ENCODE measurements around the gene RPRD1B.

Gene RPRD1B

DNA sequence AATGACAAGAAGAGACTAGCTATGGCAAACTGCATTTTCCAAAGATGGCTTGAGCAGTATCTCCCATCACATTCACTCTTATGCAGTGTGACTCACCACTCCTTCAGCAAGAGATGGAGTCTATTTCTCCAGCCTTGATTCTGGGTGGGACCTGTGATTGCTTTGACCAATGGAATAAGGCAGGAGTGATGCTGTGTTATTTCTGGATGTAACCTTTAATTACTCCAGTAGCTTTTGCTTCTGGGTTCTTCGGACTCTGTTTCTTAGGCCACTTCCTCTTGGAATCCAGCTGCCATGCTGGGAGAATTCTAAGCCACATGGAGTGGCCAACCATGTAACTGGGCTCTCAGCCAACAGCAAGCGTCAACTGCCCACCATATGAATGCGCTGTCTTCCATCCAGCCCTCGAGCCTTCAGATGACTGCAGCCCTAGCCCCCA is 80.8 kb downstream of the RPRD1B start:
- ChIA-PET CTCF (interaction anchor here (0.6 to 2.3 kb wide), 12 partner anchors 9 to 111 kb away, joined by 3 to 14 read pairs (median 4); no protein-coding TSS in a partner anchor), POLR2A (no interaction called here)
- DNase-seq (ENCODE audit: low read depth, low spot score) = no peak
- no peak overlapping the region for H3K4me3 ChIP-seq (ENCODE audit: low read depth, low read length)
- TF ChIP-seq, protein P1, sequence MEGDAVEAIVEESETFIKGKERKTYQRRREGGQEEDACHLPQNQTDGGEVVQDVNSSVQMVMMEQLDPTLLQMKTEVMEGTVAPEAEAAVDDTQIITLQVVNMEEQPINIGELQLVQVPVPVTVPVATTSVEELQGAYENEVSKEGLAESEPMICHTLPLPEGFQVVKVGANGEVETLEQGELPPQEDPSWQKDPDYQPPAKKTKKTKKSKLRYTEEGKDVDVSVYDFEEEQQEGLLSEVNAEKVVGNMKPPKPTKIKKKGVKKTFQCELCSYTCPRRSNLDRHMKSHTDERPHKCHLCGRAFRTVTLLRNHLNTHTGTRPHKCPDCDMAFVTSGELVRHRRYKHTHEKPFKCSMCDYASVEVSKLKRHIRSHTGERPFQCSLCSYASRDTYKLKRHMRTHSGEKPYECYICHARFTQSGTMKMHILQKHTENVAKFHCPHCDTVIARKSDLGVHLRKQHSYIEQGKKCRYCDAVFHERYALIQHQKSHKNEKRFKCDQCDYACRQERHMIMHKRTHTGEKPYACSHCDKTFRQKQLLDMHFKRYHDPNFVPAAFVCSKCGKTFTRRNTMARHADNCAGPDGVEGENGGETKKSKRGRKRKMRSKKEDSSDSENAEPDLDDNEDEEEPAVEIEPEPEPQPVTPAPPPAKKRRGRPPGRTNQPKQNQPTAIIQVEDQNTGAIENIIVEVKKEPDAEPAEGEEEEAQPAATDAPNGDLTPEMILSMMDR (IDR thresholded peaks at IDR 0.05; ENCODE audit: insufficient read depth, low read length, missing control alignments) = no peak

DNA sequence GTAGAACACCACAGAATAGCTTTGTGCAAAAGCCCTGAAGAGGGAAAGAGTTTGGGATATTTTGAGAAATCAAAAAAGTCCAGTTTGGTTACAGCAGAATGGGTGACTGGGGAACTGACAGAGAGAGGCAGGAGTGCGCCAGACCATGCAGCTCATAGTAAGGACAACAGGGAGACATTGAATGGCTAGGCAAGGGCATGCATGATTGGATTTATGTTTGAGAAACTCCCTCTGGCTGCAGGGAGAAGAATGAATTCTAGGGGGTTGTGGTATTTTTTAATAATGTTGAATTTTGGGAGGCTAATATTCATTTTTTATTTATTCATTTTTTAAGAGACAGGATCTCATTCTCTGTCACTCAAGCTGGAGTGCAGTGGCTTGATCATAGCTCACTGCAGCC is 81.7 kb downstream of the RPRD1B start:
- TF ChIP-seq, protein P1 (IDR thresholded peaks at IDR 0.05; ENCODE audit: insufficient read depth, low read length, missing control alignments) = no peak
- no peak overlapping the region for H3K4me3 ChIP-seq (ENCODE audit: low read depth, low read length)
- POLR2A ChIA-PET = no interaction called here
- no peak for DNase-seq (ENCODE audit: low read depth, low spot score)
- CTCF ChIA-PET = interaction anchor here (1.0 to 2.3 kb wide), 7 partner anchors 13 to 106 kb away, joined by 3 to 14 read pairs (median 4); no protein-coding TSS in a partner anchor

DNA sequence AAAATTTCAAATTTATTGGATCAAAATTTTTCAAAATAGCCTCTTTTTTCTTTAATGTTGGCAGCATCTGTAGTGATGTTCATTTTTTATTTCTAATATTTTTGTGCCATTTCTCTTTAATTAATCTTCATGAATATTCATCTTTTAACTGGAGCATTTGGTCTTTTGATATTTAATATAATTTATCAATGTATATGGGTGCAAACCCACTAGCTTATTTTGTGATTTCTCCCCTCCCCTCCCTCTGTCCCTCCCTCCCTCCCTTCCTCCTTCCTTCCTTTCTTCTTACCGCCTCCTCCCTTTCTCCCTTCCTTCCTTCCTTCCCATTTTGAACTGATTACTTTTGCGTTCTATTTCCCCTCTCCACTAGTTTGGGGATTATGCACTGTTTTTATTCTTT is 82.3 kb downstream of the RPRD1B start:
- ChIA-PET CTCF (interaction anchor here (1.2 to 1.8 kb wide), 2 partner anchors 15 to 38 kb away, joined by 3 to 4 read pairs; no protein-coding TSS in a partner anchor), POLR2A (no interaction called here)

GRCh38 chr20:38116409-38117165 is 83.0 kb downstream of the RPRD1B start:
- no peak for DNase-seq (ENCODE audit: low read depth, low spot score)
- TF ChIP-seq, protein P1 (IDR thresholded peaks at IDR 0.05; ENCODE audit: insufficient read depth, low read length, missing control alignments) = no peak
- no peak overlapping the region for H3K4me3 ChIP-seq (ENCODE audit: low read depth, low read length)
- ChIA-PET CTCF (interaction anchor here (0.6 kb wide), 1 partner anchor 583 kb away, joined by 3 read pairs; no protein-coding TSS in a partner anchor), POLR2A (no interaction called here)

More for the DNA sequence above, 82.3 kb downstream of the RPRD1B start:
- DNase-seq (ENCODE audit: low read depth, low spot score) = no peak
- TF ChIP-seq, protein P1 (IDR thresholded peaks at IDR 0.05; ENCODE audit: insufficient read depth, low read length, missing control alignments) = no peak
- no peak overlapping the region for H3K4me3 ChIP-seq (ENCODE audit: low read depth, low read length)

DNA sequence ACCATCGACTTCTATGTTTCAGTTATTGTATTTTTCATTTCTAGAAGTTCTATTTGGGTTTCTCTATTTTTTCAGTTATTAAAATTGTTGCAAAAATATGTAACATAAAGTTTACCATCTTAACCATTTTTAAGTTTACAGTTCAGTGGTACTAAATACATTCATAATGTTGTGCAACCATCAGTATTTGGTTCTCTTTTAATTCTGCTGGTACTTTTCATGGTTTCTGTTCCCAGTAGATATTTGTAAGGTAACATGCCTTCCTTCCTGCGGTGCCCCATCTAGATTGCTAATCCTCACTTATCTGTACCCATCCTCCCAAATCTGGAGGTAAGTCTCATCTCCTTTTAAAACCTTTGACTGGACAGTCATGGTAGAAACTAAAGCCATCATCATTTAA is 83.7 kb downstream of the RPRD1B start:
- TF ChIP-seq, protein P1 (IDR thresholded peaks at IDR 0.05; ENCODE audit: insufficient read depth, low read length, missing control alignments) = no peak
- CTCF ChIA-PET = interaction anchor here (0.6 kb wide), 1 partner anchor 584 kb away, joined by 3 read pairs; no protein-coding TSS in a partner anchor
- H3K4me3 ChIP-seq (ENCODE audit: low read depth, low read length) = no peak overlapping the region
- POLR2A ChIA-PET = no interaction called here
- DNase-seq (ENCODE audit: low read depth, low spot score) = no peak

- TF ChIP-seq, protein P1 (IDR thresholded peaks at IDR 0.05; ENCODE audit: insufficient read depth, low read length, missing control alignments) = no peak
- ChIA-PET POLR2A (no interaction called here), CTCF (interaction anchor here (0.6 kb wide), 1 partner anchor 584 kb away, joined by 3 read pairs; no protein-coding TSS in a partner anchor)
- H3K4me3 ChIP-seq (ENCODE audit: low read depth, low read length) = no peak overlapping the region
- DNase-seq (ENCODE audit: low read depth, low spot score) = peak; percentile 80
These were observed 84.1 kb downstream of the RPRD1B start for GRCh38 chr20:38117635-38118034.
